ENCODE measurements around the gene CEMIP.

CEMIP gene

DNA sequence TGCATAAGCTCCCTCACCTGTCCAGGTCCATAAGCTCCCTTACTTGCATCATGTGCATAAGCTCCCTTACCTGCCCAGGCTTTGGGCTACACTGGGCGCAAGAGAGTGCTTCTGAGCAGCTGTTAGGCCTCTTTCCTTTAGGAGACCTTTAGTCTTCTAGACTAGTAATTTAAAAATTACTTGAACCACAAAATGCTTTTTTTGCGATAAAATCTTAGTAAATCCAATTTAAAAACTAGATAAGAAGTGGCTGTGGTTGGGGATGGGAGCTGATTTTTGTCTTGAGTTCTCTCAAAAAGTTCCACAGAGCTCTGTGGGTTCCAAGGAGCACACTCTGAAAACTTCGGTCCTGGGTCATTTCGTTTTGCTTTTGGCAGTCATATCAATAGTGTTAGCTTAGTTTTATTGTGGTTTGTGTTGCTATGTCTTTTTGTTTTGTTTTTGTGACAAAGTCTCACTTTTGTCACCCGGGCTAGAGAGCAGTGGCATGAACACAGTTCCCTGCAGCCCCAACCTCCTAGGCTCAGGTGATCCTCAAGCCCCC lies 6.7 kb downstream of the CEMIP start:
- DNase-seq: no peak

DNA sequence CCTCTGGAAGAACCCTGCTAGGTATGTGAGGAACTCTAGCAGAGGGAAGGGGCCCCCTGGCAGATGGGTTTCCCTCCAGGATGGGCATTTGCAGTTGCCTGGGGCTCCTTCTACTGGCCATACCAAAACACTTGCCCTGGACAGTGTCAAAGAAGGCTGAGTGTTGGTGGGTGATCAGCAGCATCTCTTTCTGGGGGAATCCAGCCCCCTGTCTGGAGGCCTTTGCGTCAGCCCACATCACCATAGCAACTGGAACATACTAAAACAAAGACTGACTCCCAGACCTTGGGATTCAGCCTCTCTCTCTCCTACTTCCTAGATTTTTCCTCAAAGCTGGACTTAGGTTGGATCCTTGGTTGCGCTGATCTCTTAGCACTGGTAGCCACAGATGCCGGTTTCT lies 8.1 kb downstream of the CEMIP start:
- DNase-seq: no peak

DNA sequence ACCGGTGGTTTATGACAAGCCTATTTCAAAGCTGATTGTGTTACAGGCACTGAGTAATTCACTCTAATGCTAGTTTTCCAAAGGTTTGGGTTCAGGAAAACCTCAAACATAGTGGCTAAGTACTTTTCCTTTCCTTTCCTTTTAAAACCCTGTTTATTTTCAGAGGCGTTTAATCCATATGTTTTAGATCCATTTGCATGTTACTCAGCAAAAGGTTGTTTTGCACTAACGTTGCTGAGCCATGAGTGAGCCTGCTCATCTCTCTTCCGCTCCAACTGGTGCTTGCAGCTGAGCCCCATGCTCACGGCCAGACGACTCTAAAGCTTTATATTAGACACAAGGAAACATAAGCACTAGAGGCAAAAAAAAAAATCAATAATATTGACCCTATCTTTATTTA lies 9.4 kb downstream of the CEMIP start:
- DNase-seq: no peak

DNA sequence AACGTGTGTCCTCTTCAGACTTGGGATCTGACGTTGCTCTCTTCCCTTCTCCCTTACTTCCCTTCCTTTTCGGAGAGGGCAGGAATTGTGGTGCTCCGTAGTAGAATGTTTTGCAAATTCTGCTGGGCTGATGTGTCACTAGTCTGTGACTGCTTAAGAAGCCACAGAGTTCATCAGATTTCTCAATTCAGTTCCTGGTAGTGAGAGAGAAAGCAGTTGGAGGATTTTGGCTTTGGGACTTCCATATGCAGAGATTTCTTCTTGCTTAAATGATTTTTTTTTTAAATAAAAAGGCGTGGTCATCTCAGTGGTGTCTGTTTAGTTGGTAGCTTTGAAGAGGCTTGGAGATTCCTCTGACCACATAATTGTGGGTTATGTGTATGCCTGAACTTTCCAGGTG lies 10.1 kb downstream of the CEMIP start:
- no peak for DNase-seq

DNA sequence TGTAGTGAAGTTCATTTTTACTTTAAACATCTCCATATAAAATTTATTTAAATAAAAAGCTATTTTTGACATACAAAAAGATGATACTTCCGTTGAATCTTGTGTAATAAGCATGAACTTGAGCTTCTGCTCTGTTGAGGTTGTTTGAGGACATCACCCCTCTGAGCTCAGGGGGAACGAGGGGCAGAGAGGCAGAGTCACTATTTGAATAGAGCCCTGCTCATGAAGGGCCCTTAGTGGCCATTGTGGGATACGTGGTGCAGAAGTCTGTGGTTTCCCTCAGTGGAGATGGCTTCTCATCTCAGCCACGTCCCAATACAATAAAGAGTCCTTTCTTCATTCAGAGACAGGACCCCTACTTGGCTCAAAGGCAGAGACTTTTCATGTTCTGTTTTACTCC lies 10.6 kb downstream of the CEMIP start:
- DNase-seq: no peak

DNA sequence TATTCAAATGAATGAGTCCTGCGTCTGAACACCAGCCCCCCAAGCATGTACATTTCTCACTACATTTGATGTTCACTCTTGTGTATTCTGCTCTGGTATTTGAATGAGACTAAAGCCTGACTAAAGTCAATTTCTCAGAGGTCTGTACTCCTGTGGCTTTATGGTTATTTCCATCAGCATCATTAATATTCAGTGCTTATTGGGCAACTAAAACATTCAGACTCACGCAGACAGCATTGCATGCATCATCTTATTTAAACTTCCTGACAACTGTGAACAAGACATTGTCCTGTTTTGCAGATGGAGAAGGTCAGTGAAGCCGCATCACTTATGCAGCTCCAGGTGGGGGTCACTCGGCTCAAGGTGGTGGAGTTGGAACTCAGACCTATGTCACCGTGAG lies 11.1 kb downstream of the CEMIP start:
- DNase-seq: no peak

DNA sequence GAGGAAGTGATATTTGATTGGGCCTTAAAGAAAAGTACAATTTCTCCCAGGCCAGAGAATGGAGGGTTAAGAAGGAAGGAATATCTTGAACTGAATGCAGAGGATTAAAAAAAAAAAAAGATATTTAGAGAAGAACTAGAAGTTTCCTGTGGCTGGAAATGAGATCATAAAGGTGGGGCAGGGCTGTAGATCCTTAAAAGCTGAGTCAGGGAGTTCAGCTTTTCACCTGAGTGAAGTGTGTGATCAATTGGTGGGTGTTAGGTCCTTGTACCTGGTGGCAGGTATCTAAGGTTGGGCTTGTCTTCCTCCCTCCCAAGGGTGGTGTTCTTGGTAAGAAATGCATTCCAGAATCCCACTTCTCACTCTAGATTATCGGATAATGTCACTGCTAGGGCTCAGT lies 11.8 kb downstream of the CEMIP start:
- no peak for DNase-seq

- no peak for DNase-seq
These were observed 17.2 kb downstream of the CEMIP start for GRCh38 chr15:80796407-80796806.

DNA sequence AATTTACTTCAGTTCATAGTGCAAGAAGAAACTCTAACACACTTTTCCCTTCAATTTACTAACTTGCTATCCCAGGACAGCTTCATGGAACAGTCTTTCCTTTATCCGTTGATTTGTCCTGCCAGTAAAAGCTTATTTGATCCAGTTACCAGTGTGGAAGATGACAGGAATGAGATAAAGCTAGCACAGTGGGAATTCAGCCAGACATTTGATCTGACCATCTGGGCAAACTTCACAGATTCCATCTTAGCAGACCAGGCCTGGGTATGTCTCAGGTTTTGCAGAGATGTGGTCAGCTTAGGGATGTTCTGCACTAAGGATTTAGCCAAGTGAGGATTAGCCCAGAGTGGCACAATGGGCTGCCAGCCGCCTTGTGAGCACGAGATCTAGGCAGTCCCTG lies 19.7 kb downstream of the CEMIP start:
- no peak for DNase-seq

GRCh38 chr15:80800067-80800466 lies 20.9 kb downstream of the CEMIP start:
- DNase-seq: no peak

DNA sequence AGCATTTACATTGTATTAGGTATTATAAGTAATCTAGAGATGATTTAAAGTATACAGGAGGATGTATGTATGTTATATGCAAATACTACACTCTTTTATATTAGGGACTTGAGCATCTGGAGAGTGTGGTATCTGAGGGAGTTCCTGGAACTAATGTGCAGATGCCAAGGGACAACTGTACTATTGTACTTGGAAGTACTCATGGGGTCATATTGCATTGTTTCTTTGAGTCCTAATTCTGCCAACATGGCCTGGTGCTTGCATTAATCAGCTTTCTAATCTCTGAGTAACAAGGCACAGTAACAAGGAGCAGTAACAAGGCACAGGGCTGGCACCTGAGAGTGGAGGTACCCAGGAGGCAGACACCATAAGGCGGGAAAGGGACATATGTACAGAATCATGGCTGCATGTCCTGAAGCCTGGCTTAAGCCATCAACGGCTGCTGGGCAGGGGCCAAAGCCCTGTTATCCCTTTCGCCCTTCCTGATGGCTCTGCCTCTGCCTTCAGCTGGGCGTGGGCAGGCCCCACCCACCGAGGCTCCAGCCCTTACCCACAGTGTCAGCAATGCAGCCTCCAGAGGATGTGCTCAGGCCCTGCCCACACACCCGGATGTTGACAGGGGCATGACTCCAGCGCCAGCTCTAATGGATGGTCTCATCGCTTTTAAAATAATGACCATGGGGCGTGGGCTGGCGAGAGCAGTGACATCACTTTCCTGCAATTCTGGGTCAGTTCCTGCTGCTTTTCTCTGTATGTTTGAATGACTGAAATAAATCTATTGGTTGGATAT lies 22.9 kb downstream of the CEMIP start:
- DNase-seq: no peak

DNA sequence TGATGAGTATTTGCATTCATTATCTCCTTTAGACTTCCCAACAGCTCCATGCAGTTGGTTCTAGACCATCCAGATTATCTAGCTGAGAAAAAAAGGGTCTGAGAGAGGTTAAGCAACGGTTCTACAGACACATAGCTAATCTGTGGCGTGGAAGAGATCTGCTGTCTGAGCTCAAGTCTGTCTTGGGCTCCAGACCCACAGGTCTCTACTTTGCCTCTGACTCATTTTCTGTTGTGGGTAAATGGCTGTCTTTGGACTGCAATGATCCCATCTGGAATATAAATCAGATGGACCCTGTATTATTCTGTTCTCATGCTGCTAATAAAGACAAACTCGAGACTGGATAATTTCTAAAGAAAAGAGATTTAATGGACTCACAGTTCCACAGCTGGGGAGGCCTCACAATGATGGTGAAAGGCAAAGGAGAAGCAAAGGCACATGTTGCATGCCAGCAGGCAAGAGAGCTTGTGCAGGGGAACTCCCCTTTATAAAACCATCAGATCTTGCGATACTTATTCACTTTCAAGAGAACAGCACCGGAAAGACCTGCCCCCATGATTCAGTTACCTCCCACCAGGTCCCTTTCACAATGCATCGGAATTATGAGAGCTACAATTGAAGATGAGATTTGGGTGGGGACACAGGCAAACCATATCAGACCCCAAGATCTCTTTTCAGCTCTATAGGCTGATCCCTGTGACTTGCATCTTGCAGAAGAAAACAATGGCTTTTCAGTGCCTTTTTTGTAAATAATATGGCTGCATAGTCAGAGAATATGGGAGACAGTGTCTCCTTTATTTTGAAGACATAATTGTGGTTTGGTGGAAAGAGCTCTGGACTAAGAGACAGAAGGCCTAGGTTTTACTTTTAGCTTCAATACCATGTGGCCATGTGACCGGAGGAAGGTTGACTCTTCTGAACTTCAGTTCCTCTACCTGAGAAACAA lies 24.7 kb downstream of the CEMIP start:
- DNase-seq: peak in 1 of 6 experiments; percentile 13

DNA sequence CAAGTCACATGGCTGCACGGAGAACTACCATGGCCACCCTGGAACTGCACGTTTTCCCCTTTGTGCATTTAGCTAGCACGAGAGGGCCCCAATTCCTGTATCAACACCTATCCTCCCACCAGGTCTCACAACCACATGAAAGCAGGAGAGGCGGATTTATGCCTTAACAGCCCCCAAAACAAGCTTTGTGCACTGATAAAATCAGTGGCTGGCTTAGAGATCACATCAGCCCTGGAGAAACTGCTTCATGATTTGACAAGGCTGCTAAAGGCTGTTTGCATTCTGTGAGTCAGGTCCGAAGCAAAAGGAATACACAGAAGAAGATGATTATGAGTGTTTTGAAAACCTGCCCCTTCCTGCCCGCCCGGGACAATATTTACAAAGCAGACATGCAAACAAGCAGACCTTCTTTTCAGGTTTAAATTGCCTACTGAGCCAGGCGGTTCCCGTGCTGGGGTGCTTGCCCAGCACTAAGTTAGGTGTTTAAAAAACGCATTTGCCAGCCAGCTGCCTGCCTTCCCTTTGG lies 25.9 kb downstream of the CEMIP start:
- DNase-seq: no peak

- DNase-seq: no peak
These were observed 32.7 kb downstream of the CEMIP start for GRCh38 chr15:80811781-80812315.

DNA sequence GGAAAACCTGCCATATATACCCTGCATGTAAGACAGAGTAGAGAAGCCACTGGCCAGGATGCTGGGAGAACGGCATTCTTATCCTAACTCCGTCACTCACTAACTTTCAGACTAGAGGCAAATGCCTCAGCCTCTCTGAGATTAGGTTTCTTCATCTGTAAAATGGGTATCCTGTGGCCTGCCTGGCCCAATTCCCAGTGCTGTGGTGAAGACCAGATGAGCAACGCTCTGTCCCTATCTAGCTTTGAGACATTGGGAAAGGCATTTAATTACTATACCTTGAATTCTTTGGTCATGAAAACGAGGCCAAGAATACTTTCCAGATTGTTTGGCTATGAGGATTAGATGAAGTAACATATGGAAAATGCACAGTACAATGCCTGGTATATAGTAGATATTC lies 35.9 kb downstream of the CEMIP start:
- DNase-seq: no peak

DNA sequence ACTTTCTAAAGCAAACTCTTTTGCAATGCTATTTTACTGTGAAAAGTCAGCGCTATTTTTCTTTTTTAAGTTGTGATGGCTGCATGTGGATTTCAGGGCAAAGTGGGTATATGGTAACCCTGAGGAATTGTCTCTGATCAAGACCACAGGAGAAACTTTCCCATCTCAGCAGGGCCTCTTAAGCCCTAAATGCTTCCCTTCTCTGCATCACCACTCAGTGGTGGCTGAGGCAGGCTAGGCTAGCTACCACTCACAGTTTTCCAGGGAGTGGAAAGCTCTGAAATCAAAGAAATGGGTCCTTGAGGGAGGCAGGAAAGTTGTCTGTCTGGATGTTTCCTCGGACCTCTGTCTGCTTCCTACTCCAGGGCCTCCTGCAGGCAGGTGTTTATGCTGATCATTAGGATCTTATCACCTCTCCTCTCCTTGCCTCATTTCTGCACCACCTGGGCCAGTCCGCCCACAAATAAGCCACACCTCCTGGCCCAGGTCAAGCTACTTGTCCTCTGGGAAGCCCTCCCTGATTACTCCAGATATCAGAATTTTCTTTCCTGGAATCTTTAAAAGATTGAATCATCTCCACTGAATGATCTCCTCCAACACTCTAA lies 37.0 kb downstream of the CEMIP start:
- no peak for DNase-seq

DNA sequence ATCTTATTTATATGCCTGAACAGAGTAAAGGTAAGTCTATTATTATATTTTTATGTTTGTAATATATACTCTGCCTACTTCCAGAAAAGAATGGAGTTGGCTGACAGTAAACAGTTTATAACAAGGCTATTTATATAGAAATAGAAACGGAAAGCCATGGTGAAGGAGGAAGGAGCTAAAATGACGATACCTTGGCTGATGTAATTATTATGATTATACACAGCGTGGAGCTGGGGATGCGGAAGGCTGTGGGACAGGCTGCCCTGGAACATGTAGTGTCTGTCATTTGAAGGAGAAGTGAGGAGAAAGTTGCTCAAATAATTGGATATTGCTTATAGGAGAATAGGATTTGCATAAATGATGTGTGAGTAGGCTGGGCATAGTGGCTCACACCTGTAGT lies 37.8 kb downstream of the CEMIP start:
- DNase-seq: no peak

DNA sequence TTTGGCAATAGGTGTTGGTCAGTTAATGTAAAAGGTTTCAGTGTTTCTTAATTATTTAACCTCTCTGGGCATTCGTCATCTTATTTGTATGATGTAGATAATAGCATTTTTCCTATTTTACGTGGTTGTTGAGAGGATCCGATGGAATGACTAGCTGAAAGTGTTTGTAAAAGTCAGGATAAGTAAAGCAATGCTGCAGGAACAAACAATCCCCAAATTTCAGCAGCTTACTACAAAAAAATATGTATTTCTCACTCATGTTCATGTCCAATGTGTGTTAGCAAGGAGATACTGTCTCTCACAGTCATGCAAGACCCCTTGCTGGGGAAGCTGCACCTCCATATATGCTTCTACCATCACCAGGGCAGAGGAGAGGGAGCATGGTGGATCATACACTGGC lies 38.7 kb downstream of the CEMIP start:
- no peak for DNase-seq

DNA sequence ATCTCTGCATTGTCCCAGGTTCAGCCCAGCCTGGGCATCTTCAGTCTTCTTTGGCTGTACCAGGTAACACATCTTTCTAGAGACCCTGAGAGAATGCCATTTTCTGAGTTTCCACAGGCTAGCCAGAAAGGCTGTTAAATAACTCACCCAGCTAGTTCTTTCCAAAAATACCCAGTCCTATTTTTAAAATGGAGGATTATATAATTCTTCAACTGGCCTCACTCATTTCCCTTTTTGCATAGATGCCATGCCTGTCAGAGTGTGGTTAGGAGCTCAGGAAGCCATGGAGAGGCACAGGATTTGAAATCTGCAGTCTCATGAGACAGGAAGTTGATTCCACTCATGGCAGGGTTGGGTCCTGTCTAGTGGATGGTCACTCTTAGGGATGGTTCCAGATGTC lies 39.8 kb downstream of the CEMIP start:
- DNase-seq: no peak

DNA sequence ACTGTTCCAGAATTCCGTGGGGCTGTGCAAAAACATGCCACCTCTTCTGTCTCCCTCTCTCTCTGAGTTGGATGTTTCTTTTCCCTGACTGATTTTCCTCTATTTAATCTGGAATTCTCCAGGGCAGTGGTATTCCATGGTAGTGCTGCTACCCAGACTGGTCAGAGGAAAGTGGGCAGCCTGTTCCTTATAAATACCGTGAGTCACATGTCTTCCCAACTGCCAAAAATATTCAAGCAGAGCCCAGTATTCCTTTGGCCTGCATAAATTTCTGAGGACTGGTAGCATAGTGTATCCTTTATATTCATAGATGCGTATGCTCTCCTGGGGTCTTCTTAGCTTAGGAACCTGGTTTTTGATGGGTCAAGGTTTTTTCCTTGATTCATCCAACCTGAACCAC lies 40.9 kb downstream of the CEMIP start:
- DNase-seq: no peak

DNA sequence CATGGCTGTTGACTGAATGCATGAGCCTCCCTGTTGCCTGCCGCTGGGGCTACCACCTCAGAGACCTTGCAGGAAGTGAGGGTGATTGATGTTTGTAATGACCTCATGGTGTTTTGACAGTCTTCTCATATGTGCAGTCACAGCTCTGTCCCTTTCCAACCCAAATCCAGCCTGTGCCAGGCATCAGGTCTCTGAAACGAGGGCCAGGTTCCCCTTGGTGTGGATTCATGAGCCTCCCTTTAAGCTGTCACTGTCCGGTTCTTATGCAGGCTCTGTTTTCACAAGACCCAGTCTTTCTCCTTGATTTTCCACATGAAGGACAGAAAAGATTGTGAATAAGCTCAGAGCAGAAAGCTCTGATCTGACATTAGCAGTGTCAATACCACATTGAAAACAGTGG lies 43.1 kb downstream of the CEMIP start:
- DNase-seq: no peak

DNA sequence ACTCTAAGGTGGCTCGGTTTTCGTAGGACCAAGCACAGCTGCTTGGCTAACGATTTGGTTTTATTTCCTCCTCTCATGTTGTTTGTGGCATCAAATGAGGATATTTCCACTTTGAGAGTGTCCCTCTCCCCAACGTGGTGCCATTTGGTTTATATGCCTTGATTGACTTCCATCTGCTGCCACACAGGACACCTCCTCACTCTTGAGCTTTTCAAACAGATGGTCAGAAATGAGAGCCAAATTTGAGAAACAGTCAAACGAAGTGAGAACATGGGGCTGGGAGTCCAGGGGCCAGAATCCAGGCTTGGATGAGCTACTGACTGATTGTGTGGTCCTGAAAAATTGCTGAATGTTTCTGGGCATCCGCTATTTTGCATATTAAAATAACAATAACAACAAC lies 43.5 kb downstream of the CEMIP start:
- DNase-seq: no peak

- no peak for DNase-seq
These were observed 44.0 kb downstream of the CEMIP start for GRCh38 chr15:80823120-80823519.

Measured in stimulated activated naive CD4-positive, alpha-beta T cell (primary cell).